Measurements from ENCODE around the gene NTM. TPM values are rescaled to one million over a fixed set of nuclear protein-coding genes. Genes with fewer than 3 reads are reported as not detected.

The NTM gene
- total RNA-seq, 4 donors from 2014 or later: 0.40 to 3.1 (median 2.1) TPM; not detected in 1

DNA sequence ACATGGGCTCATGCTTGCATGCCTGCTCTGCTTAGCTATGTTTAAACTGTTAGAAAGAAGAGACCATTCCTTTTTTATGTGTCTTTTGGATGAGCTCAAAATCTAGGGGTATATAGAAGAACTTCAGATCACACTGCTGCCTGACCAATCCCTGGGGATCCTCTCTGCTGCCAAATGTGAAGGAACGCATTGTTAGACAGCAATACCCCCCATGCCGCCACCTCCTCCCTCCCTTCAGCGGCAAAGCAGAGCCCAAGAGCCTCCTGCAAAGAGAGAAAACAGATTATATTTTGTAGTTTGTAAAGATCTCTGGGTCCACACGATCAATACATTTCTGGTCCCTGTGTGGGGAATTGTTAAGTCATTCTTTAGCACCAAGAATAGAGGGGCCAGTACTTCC, 677.6 kb downstream of the NTM start:
- DNase-seq: no peak
- Histone ChIP-seq H3K4me3 (no peak overlapping the region), H3K27ac (no peak overlapping the region), H3K9me3 (no peaks in the 10 kb centered on the region), H3K27me3 (no peaks in the 10 kb centered on the region), H3K4me1 (no peaks in the 10 kb centered on the region), H3K36me3 (no peaks in the 10 kb centered on the region)
- 74 to 95% methylated on average over 3 to 4 of the region's 4 CpGs for WGBS, 2 donors (ENCODE audit: low coverage in 1 of 2)
- intact Hi-C loops (cut with DNase I; ENCODE audit: low total_unique reads): no loop called here
- in situ Hi-C loops (cut with MboI; ENCODE audit: low pct_ligation_motif_present in 1 of 4, low pct_unique_long_range_greater_than_20kb in 1 of 4, low sequenced_read_pairs in 3 of 4): loop anchor here in 1 of 4 donors (25.0 kb wide), 1 partner anchor 311 kb away; no protein-coding TSS in a partner anchor
- TF ChIP-seq POLR2AphosphoS5 (IDR thresholded peaks at IDR 0.05) (no peak), CTCF (IDR thresholded peaks at IDR 0.05) (no peak), EP300 (IDR thresholded peaks at IDR 0.05; ENCODE audit: low read depth) (no peak), POLR2A (IDR thresholded peaks at IDR 0.05) (no peak)

GRCh38 chr11:132049205-132049604, 678.8 kb downstream of the NTM start:
- no peak overlapping the region for H3K27ac ChIP-seq
- WGBS, 2 donors (ENCODE audit: low coverage in 1 of 2): 69% methylated on average over 4 of the region's 4 CpGs; no CpG with 5 or more reads in 1 of the 2 donors
- TF ChIP-seq EP300 (IDR thresholded peaks at IDR 0.05; ENCODE audit: low read depth) (no peak), POLR2A (IDR thresholded peaks at IDR 0.05) (no peak), POLR2AphosphoS5 (IDR thresholded peaks at IDR 0.05) (no peak), CTCF (IDR thresholded peaks at IDR 0.05) (no peak)
- H3K36me3 ChIP-seq: no peaks in the 10 kb centered on the region
- H3K9me3 ChIP-seq: no peaks in the 10 kb centered on the region
- DNase-seq: no peak
- in situ Hi-C loops (cut with MboI; ENCODE audit: low pct_ligation_motif_present in 1 of 4, low pct_unique_long_range_greater_than_20kb in 1 of 4, low sequenced_read_pairs in 3 of 4) (loop anchor here in 1 of 4 donors (25.0 kb wide), 1 partner anchor 312 kb away; no protein-coding TSS in a partner anchor), intact Hi-C loops (cut with DNase I; ENCODE audit: low total_unique reads) (no loop called here)
- no peaks in the 10 kb centered on the region for H3K27me3 ChIP-seq
- no peak overlapping the region for H3K4me3 ChIP-seq
- no peaks in the 10 kb centered on the region for H3K4me1 ChIP-seq

DNA sequence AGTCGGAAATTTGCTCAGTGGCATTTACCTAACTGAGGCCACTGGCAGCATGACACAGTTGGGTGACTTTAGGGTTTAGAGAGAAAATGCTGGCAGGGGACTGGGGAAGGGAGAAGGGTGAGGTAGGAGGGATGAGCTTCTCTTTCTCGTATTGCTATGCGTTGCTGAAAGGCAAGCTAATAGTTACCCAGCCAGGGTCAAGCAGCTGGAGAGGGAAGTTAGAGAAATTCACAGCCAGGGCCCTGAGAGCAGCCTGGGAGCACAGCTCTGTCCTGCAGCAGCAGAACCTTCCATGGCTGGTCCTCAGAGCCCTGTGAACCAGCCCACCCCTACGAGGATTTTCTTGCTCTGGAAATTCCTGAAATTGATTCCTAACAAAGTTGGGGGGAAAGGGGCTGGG, 679.6 kb downstream of the NTM start:
- Histone ChIP-seq H3K27me3 (no peaks in the 10 kb centered on the region), H3K27ac (no peak overlapping the region), H3K36me3 (no peaks in the 10 kb centered on the region), H3K9me3 (no peaks in the 10 kb centered on the region), H3K4me3 (no peak overlapping the region), H3K4me1 (no peaks in the 10 kb centered on the region)
- DNase-seq: no peak
- WGBS, 2 donors (ENCODE audit: low coverage in 1 of 2): 61% methylated on average over 4 of the region's 4 CpGs; no CpG with 5 or more reads in 1 of the 2 donors
- no peak for TF ChIP-seq POLR2AphosphoS5 (IDR thresholded peaks at IDR 0.05)
- no peak for TF ChIP-seq POLR2A (IDR thresholded peaks at IDR 0.05)
- no peak for TF ChIP-seq EP300 (IDR thresholded peaks at IDR 0.05; ENCODE audit: low read depth)
- TF ChIP-seq CTCF (IDR thresholded peaks at IDR 0.05): no peak
- intact Hi-C loops (cut with DNase I; ENCODE audit: low total_unique reads) (no loop called here), in situ Hi-C loops (cut with MboI; ENCODE audit: low pct_ligation_motif_present in 1 of 4, low pct_unique_long_range_greater_than_20kb in 1 of 4, low sequenced_read_pairs in 3 of 4) (no loop called here)

DNA sequence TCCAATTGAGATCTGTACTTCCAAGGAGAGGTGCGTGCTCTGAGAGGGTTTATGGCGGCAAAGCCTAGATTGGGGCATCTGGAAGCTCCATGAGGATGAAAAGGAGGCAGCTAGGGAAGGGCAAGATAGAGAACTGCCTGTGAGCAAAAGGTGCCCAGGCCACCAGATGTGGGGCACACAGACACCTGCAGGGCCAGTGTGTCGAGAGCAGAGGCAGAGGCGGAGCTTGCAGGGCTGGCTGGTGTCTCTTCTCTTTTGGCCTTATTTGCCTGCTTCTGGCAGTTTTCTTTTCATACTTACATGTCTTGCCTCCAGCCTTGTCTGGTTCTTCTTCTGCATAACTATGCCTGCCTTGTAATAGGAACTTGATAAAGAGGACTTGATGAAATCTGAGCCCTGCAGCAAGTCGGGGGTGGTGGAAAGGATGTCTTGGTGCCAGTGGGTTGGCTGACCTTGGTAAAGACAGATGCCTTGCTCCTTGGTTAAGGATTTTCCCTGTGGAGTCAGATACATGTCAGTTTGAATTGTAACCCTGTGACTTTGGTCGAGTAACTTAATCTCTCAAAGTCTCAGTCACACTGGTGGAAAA, 680.3 kb downstream of the NTM start:
- WGBS, 2 donors (ENCODE audit: low coverage in 1 of 2): 67 to 68% methylated on average over 6 of the region's 6 CpGs
- Histone ChIP-seq H3K9me3 (no peaks in the 10 kb centered on the region), H3K27ac (no peak overlapping the region), H3K4me1 (no peaks in the 10 kb centered on the region), H3K36me3 (no peaks in the 10 kb centered on the region), H3K27me3 (no peaks in the 10 kb centered on the region), H3K4me3 (no peak overlapping the region)
- no peak for DNase-seq
- intact Hi-C loops (cut with DNase I; ENCODE audit: low total_unique reads): no loop called here
- in situ Hi-C loops (cut with MboI; ENCODE audit: low pct_ligation_motif_present in 1 of 4, low pct_unique_long_range_greater_than_20kb in 1 of 4, low sequenced_read_pairs in 3 of 4): no loop called here
- TF ChIP-seq POLR2A (IDR thresholded peaks at IDR 0.05) (no peak), CTCF (IDR thresholded peaks at IDR 0.05) (no peak), POLR2AphosphoS5 (IDR thresholded peaks at IDR 0.05) (no peak), EP300 (IDR thresholded peaks at IDR 0.05; ENCODE audit: low read depth) (no peak)

All from transverse colon (tissue), 4 donors.